NCI-H2227 (cell line): ENCODE data around the gene CHST15.

Experiments used
- DNase-seq: peaks from one replicate; lab custom pipeline; 2025; ENCODE audit not compliant: unreplicated experiment; lab: John Stamatoyannopoulos, UW

Gene CHST15

GRCh38 chr10:124032087-124032935, 61.1 kb downstream of the CHST15 start:
- DNase-seq, result no peak

DNA sequence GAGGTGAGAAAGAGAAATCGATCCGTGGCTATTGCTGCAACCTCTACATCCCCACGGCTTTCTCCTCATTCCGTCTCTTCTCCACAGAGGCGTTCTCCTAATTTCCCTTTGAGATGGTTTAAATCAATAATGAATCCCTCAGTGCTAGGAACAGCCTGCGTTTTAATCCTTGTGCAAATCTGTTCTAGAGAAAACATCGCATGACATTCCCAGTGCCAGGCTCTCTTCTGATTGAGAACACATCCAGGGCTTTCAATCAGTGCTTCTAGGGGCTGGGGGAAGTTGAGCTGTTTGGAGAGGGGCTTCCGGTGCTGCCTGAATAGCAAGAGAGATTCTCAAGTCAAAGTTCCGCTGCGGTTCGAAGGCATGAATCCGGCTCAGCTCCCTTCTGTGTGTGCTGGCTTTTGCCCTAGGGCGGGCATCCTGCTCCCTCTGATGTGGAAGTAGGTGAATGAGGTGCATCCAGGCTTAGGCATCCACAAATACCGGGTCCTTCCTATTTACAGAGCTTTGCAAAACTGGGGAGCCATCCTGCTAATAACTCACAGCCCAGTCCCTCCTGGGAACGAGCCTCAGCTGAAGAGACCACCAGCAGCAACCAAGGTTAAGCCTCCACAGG, 62.8 kb downstream of the CHST15 start:
- DNase-seq, result no peak

DNA sequence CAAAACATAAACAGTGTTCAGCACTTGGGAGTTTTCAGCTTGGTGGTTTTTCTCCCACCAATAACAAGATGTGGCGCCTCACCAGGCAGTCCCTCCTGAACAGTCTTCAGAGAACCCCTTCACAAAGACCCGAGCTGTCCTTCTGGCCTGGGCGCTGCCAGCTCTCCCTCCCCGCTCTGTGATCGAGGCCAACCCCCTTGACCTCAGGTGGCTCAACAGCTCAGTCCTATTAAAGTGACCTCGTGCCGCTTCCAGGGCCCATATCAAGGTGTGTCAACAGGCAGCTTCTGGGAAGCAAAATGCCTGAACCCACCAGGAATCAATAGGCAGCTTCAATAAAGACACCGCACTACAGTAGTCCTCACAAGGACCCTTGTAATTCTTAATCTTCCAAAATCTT, 63.3 kb downstream of the CHST15 start:
- no peak for DNase-seq

DNA sequence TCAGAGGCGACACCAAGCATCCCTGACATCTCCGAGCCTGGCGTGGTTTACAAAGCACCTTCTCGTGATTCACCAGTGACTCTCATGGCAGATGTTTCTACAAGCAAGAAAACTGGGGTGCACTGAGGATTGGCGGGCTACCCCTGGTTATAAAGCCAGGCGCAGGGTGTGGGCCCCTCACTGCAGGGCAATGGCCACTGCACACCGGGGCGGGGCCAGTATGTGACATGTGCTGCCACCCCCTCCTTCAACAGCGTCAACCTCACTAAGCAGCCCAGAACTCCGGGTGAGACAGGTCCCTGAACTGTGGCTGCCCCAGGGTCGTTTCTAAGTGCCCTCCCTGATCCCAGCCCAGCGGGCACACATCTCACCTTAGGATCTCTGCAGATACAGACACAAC, 63.8 kb downstream of the CHST15 start:
- no peak for DNase-seq

GRCh38 chr10:124028700-124029480, 64.5 kb downstream of the CHST15 start:
- DNase-seq, result no peak

GRCh38 chr10:124027651-124028050, 65.7 kb downstream of the CHST15 start:
- no peak for DNase-seq

GRCh38 chr10:124027031-124027611, 66.3 kb downstream of the CHST15 start:
- no peak for DNase-seq

DNA sequence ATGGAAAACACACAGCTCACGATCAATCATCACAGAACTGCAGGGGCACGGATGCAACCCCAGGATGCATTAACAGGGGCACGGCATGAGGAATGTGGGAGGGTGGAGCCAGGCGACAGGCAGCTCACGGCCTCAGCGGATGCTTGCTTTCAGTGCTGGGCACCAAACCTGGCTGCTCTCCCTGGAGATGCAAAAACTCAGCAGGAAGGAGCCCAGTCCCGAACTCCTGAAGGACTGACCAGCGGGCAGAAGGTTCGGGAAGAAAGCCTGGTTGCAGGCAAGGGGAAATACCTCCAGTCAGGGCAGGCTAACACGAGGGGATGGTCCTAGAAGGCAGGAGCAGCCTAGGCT, 66.8 kb downstream of the CHST15 start:
- DNase-seq, result no peak

DNA sequence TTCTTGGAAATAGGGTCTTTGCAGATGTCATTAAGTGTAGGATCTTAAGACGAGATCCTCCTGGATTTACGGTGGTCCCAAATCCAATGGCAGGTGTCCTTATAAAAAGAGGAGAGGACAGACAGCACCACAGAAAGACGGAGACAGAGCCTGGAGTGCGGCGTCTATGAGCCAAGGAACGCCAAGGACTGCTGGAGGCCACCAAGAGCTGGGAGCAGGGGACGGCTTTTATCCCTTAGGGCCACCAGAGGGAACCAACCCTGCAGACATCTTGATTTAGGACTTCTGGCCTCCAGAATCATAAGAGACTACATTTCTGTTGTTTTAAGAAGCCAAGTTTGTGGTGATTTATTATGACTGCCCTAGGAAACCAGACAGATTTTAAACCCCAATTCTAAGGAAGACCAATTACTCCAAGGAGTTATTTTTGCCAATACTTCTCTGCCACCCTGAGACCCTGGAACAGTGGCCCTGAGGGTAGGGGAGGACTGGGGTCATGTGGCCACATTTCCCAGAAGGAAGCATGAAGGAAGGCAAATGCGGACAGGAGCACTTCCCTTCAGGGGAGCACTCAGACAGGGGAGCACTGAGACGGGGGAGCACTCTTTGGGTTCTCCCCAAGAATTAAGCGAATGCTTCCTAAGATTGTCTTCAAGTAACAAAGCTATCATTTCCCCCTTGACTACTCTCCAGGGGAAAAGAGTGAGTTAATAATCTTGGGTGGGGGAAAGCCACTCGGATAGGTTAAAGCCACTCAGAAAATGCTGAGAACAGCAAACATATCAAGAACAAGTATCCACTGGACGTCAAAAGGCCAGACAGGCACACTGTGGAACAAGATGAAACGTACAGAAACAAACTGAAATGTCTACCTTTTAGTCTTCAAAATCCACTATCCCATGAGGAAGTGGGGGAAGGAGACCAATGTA, 67.5 kb downstream of the CHST15 start:
- DNase-seq, result no peak

- no peak for DNase-seq
These were observed 68.2 kb downstream of the CHST15 start for GRCh38 chr10:124025152-124025551.

GRCh38 chr10:124022066-124022465, 71.3 kb downstream of the CHST15 start:
- no peak for DNase-seq

DNA sequence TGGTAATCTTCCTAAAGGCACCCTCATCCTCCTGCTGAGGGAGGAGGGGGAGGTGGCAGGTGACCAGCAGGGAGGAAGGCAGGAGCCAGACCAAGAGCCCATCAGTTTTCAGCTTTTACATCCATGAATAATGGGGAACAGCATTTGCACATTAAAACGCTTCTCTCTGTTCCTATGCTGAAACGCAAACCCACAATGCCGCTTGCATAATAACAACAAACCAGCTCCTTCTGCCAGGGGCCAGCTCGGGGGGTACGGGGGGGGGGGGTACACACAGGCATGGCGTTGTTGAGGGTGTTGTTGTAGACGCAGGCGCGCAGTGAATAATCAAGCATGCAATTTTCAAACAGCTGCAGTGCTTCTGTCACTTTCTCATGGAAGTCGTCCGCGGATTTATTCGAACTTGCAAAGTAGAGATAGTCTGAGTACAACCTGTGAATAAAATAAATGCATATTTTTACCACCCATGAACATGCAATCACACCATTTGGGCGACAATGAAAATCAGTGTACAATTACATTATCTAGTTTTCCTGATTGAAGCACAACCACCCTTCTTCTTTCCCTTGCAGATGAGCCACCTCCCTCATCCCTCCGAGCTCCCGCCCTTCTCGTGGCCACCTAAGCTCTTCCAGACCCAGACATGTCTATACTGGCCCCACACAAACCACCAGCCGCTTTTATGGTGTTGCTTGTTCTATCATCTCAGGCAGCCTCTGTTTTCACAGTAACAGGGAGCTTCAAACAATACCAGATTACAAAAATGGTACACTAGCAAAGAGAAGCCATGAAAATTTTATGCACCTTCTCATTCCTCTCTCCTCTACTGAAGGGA, 72.2 kb downstream of the CHST15 start:
- peak; percentile 49 for DNase-seq

- peak; percentile 8 for DNase-seq
These were observed 73.3 kb downstream of the CHST15 start for GRCh38 chr10:124019886-124020797.

- DNase-seq, result no peak
These were observed 74.4 kb downstream of the CHST15 start for GRCh38 chr10:124018886-124019525.

- no peak for DNase-seq
These were observed 75.7 kb downstream of the CHST15 start for GRCh38 chr10:124017729-124018128.

GRCh38 chr10:124016804-124017375, 76.5 kb downstream of the CHST15 start:
- no peak for DNase-seq

DNA sequence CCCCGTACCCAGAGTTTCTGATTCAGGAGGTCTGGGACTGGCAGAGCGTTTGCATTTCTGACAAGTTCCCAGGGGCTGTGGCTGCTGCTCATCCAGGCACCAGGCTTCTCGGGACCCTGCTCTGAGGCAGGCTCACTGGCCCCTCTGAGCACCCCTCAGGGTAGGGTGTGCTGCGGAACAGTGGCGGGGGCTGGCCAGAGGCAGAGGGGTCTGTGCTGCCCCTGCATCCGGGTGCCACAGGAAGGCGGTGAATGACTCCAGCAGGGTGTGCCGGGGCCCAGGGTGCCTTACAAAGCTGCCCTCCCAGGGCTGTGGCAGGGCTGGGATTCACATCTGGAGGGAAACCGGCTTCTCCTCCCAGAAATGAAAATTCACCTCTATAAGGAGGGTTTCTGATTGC, 77.4 kb downstream of the CHST15 start:
- no peak for DNase-seq
